Measurements from ENCODE around the gene ADI1.

The ADI1 gene

GRCh38 chr2:3488855-3489763 is 30.2 kb downstream of the ADI1 start:
- TF ChIP-seq, protein P1, sequence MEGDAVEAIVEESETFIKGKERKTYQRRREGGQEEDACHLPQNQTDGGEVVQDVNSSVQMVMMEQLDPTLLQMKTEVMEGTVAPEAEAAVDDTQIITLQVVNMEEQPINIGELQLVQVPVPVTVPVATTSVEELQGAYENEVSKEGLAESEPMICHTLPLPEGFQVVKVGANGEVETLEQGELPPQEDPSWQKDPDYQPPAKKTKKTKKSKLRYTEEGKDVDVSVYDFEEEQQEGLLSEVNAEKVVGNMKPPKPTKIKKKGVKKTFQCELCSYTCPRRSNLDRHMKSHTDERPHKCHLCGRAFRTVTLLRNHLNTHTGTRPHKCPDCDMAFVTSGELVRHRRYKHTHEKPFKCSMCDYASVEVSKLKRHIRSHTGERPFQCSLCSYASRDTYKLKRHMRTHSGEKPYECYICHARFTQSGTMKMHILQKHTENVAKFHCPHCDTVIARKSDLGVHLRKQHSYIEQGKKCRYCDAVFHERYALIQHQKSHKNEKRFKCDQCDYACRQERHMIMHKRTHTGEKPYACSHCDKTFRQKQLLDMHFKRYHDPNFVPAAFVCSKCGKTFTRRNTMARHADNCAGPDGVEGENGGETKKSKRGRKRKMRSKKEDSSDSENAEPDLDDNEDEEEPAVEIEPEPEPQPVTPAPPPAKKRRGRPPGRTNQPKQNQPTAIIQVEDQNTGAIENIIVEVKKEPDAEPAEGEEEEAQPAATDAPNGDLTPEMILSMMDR (IDR thresholded peaks at IDR 0.05) = no peak

DNA sequence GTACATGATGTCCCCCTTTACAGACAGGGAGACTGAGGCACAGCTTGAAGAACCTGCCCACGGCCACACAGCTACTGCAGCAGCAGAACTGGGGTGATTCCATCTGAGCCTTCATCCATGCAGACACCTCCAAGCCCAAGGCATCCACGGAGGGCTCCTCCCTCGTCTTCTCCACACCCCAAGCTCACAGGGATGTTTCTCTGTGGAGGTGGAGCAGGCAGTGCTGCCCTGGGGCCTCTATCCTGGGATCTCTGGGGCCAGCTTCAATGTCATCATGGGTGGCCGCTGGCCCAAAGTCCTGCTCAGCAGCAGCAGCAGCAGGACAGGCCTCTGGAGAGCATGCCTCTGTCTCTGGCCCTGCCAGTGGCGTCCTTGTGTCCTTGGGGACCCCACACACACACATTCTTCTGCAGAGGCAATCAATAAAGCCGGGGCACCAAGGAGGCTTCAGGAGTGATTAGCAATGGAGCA is 31.2 kb downstream of the ADI1 start:
- TF ChIP-seq, protein P1 (IDR thresholded peaks at IDR 0.05) = no peak

DNA sequence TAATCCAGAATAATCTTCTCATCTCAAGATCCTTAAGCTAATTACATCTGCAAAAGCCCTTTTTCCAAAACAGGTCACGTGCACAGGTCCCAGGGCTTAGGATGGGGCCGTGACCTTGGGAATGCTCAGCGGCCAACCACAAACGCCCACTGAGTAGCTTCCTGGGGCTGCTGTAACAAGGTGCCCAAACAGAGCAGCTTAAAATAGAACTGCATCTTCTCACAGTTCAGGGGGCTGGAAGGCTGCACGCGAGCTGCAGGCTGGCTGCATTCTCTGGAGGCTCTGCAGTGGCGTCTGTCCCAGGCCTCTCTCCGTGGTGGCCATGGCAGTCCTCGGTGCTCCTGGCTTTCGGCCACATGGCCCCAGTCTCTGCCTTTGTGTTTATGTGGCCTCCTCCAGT is 31.9 kb downstream of the ADI1 start:
- TF ChIP-seq, protein P1 (IDR thresholded peaks at IDR 0.05) = no peak

GRCh38 chr2:3487028-3487425 is 32.3 kb downstream of the ADI1 start:
- TF ChIP-seq, protein P1 (IDR thresholded peaks at IDR 0.05) = no peak

DNA sequence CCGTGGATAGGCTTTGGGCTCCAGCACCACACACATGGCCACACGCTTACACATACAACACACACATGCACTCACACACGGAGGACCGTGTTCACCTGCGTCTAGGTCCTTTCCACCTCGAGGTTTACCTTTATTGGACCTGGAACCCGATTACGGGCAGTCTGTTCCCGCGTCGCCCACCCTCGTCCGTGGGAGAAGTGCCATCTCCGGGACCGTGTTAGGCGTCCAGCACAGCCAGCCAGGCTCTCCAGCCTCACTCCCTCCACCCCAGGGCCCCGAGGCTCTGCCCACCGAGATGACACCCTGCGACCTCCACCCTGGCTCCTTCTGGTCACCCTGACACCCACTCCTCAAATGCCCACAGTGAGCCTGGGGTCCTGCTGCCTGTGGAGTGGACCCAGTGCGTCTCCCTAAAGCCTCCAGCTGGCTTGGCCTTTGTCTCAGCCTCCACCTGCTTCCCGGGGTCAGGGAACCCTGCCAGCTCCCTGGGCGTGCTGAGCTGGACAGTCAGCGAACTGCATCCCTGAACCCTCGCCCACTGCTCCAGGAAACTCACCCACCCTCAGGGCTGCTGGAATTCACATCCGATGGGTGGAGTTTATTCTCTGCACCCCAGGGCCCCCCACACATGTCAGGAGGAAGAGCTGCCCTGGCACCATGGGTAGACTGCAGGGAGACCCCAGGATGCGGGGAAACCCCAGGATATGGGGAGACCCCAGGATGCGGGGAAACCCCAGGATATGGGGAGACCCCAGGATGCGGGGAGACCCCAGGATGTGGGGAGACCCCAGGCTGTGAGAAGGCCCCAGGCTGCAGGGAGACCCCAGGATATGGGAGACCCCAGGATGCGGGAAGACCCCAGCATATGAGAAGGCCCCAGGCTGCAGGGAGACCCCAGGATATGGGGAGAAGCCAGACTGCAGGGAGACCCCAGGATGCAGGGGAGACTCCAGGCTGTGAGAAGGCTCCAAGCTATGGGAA is 33.0 kb downstream of the ADI1 start:
- TF ChIP-seq, protein P1 (IDR thresholded peaks at IDR 0.05) = no peak

- TF ChIP-seq, protein P1 (IDR thresholded peaks at IDR 0.05) = no peak
These were observed 34.2 kb downstream of the ADI1 start for GRCh38 chr2:3485166-3485565.

Measured in LNCAP (cell line).